HUES64 (cell line): ENCODE results near the gene RRP8.

Experiments
- H3K27ac ChIP-seq: 2 replicates; pipeline ENCODE4 v1.7.0; 2013; ENCODE audit warnings: low read depth, low read length, inconsistent platforms
- H3K27me3 ChIP-seq: 2 replicates; pipeline ENCODE4 v1.6.1; 2013; ENCODE audit warnings: mild to moderate bottlenecking, low read length; ENCODE audit not compliant: insufficient read depth
- H3K36me3 ChIP-seq: 2 replicates; pipeline ENCODE4 v1.6.1; 2013; ENCODE audit warnings: mild to moderate bottlenecking, low read length; ENCODE audit not compliant: insufficient read depth
- H3K4me1 ChIP-seq: 2 replicates; pipeline ENCODE4 v1.6.1; 2013; ENCODE audit warnings: mild to moderate bottlenecking, low read length, moderate library complexity; ENCODE audit not compliant: insufficient read depth
- H3K4me3 ChIP-seq: 2 replicates; pipeline ENCODE4 v1.5.1; 2013; ENCODE audit warnings: mild to moderate bottlenecking, low read length, moderate library complexity
- H3K9ac ChIP-seq: 2 replicates; pipeline ENCODE4 v1.6.1; 2013; ENCODE audit warnings: mild to moderate bottlenecking, low read depth, low read length
- H3K9me3 ChIP-seq: 2 replicates; pipeline ENCODE4 v1.6.1; 2013; ENCODE audit warnings: low read depth, low read length; ENCODE audit not compliant: insufficient read depth
- WGBS: fragments of 150-250, 120-280 bp; methylation state at CpG from one replicate; pipeline ENCODE4 v1.1.7; 2013; ENCODE audit warnings: missing lambda C conversion rate; 5-methylcytosine and 5-hydroxymethylcytosine counted together

RRP8 gene

DNA sequence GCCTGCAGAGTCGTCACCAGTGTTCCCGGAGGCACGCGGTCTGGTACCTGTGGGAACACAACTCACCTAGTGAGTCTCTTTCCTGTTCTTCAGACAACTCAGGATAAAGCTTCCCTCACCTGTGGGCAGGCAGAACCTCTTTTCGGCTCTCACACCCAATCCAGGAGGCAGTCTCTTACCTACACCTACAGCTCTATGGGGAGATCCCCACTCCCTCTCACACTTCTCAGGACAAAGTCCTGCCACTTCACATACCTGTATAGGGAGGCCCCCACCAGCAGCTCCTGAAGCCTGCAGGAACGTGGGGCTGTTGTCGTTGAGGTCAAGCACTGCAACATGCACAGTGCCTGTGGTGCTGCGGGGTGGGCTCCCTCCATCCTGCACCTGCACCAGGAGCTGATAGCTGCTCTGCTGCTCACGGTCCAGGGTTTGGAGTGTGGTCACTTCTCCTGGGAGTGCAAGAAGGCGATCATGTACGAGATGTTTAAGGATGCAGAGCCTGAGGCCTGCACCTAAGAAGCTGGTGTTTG, 28.0 kb upstream of the RRP8 start:
- H3K27ac ChIP-seq = no peak overlapping the region
- peaks cover 11% of the 10 kb centered on the region for H3K36me3 ChIP-seq
- no peak overlapping the region for H3K9ac ChIP-seq
- H3K27me3 ChIP-seq = peaks cover 40% of the 10 kb centered on the region
- H3K4me1 ChIP-seq = no peaks in the 10 kb centered on the region; the same call in 1 of the 2 replicates
- no peak overlapping the region for H3K4me3 ChIP-seq
- H3K9me3 ChIP-seq = no peaks in the 10 kb centered on the region
- 89% methylated on average over 11 of the region's 11 CpGs for WGBS

GRCh38 chr11:6630632-6631291, 27.3 kb upstream of the RRP8 start:
- H3K4me3 ChIP-seq = peak overlapping the region; percentile 51
- H3K27me3 ChIP-seq = peaks cover 40% of the 10 kb centered on the region
- peaks cover 12% of the 10 kb centered on the region for H3K36me3 ChIP-seq
- H3K9me3 ChIP-seq = no peaks in the 10 kb centered on the region
- peak overlapping the region; percentile 6; the same call in 1 of the 2 replicates for H3K9ac ChIP-seq
- no peak overlapping the region for H3K27ac ChIP-seq
- 21% methylated on average over 28 of the region's 28 CpGs for WGBS
- H3K4me1 ChIP-seq = no peaks in the 10 kb centered on the region; the same call in 1 of the 2 replicates

GRCh38 chr11:6629892-6630631, 26.6 kb upstream of the RRP8 start:
- Histone ChIP-seq H3K4me1 (no peaks in the 10 kb centered on the region; the same call in 1 of the 2 replicates), H3K9ac (peak overlapping the region; percentile 6; the same call in 1 of the 2 replicates), H3K9me3 (no peaks in the 10 kb centered on the region), H3K27me3 (peaks cover 40% of the 10 kb centered on the region), H3K36me3 (peaks cover 19% of the 10 kb centered on the region), H3K4me3 (peak overlapping the region; percentile 51), H3K27ac (no peak overlapping the region)
- 16% methylated on average over 102 of the region's 102 CpGs for WGBS

- no peak overlapping the region for H3K27ac ChIP-seq
- peak overlapping the region; percentile 51; the same call in 1 of the 2 replicates for H3K4me3 ChIP-seq
- H3K27me3 ChIP-seq = peaks cover 40% of the 10 kb centered on the region
- no peaks in the 10 kb centered on the region; the same call in 1 of the 2 replicates for H3K4me1 ChIP-seq
- WGBS = 95% methylated on average over 24 of the region's 24 CpGs
- H3K36me3 ChIP-seq = peaks cover 24% of the 10 kb centered on the region
- no peaks in the 10 kb centered on the region for H3K9me3 ChIP-seq
- no peak overlapping the region for H3K9ac ChIP-seq
Measured at GRCh38 chr11:6629573-6629891, 26.1 kb upstream of the RRP8 start.

- Histone ChIP-seq H3K4me3 (no peak overlapping the region), H3K27me3 (peaks cover 40% of the 10 kb centered on the region), H3K4me1 (no peaks in the 10 kb centered on the region; the same call in 1 of the 2 replicates), H3K9me3 (no peaks in the 10 kb centered on the region), H3K27ac (no peak overlapping the region), H3K36me3 (peaks cover 25% of the 10 kb centered on the region), H3K9ac (no peak overlapping the region)
- WGBS = 95% methylated on average over 4 of the region's 4 CpGs
Measured at GRCh38 chr11:6628526-6628925, 25.1 kb upstream of the RRP8 start.

GRCh38 chr11:6627762-6628241, 24.4 kb upstream of the RRP8 start:
- no peak overlapping the region for H3K9ac ChIP-seq
- no peak overlapping the region for H3K4me3 ChIP-seq
- H3K27me3 ChIP-seq = peaks cover 40% of the 10 kb centered on the region
- H3K4me1 ChIP-seq = no peaks in the 10 kb centered on the region; the same call in 1 of the 2 replicates
- H3K9me3 ChIP-seq = no peaks in the 10 kb centered on the region
- peaks cover 25% of the 10 kb centered on the region for H3K36me3 ChIP-seq
- H3K27ac ChIP-seq = no peak overlapping the region
- whole genome bisulfite sequencing = 84% methylated on average over 2 of the region's 2 CpGs

DNA sequence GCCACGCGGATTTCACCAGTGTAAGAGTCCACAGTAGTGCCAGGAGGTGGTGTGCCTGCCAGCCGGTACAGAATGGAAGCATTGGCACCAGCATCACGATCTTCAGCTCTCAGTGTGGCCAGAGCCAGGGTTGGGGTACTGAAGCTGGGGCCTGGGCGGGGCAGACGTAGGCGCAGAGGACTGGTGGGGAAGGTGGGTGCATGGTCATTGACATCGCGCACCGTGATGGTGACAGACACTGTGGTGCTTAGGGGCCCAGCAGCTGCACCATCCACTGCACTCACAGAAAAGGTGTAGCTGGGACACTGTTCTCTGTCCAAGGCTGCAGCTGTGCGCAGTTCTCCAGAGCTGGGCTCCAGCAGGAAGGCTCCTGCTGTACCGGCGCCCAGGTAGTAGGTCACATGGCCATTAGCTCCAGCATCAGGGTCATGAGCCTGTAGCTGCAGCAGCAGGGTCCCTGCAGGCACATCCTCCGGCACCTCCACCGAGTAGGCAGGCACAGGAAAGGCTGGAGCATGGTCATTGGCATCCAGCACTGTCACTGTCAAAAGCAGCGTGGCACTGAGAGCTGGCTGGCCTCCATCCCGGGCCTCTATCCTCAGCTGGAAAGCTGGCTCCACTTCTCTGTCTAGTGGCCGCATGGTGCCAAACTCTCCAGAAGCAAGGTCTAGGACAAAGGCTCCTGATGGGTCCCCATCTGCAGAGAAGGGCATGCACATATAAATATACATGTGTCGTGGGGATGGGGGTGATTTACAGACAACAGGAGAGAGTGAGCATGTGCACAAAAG, 23.8 kb upstream of the RRP8 start:
- WGBS = 90% methylated on average over 19 of the region's 19 CpGs
- Histone ChIP-seq H3K9me3 (no peaks in the 10 kb centered on the region), H3K9ac (no peak overlapping the region), H3K4me1 (no peaks in the 10 kb centered on the region; the same call in 1 of the 2 replicates), H3K36me3 (peaks cover 25% of the 10 kb centered on the region), H3K27me3 (peaks cover 38% of the 10 kb centered on the region), H3K4me3 (no peak overlapping the region), H3K27ac (no peak overlapping the region)

GRCh38 chr11:6625832-6626420, 22.5 kb upstream of the RRP8 start:
- Histone ChIP-seq H3K27me3 (peaks cover 26% of the 10 kb centered on the region), H3K36me3 (peaks cover 25% of the 10 kb centered on the region), H3K9ac (no peak overlapping the region), H3K4me1 (no peaks in the 10 kb centered on the region; the same call in none of the 2 replicates), H3K4me3 (no peak overlapping the region), H3K9me3 (no peaks in the 10 kb centered on the region), H3K27ac (no peak overlapping the region)
- 96% methylated on average over 17 of the region's 17 CpGs for WGBS

GRCh38 chr11:6625156-6625831, 21.9 kb upstream of the RRP8 start:
- peaks cover 4% of the 10 kb centered on the region for H3K4me1 ChIP-seq
- 94% methylated on average over 12 of the region's 12 CpGs for WGBS
- no peak overlapping the region for H3K4me3 ChIP-seq
- H3K36me3 ChIP-seq = peaks cover 25% of the 10 kb centered on the region
- no peak overlapping the region for H3K27ac ChIP-seq
- peaks cover 19% of the 10 kb centered on the region for H3K27me3 ChIP-seq
- H3K9me3 ChIP-seq = no peaks in the 10 kb centered on the region
- H3K9ac ChIP-seq = no peak overlapping the region
